Measurements from ENCODE around the gene INPP5A. TPM values are rescaled to one million over a fixed set of nuclear protein-coding genes. Genes with fewer than 3 reads are reported as not detected.

The INPP5A gene
- total and polyA plus RNA-seq, 2 of the 13 experiments (the other 11 are each of a cell fraction or from before 2014, with no cell fraction given), result 17.5 to 37.9 TPM

DNA sequence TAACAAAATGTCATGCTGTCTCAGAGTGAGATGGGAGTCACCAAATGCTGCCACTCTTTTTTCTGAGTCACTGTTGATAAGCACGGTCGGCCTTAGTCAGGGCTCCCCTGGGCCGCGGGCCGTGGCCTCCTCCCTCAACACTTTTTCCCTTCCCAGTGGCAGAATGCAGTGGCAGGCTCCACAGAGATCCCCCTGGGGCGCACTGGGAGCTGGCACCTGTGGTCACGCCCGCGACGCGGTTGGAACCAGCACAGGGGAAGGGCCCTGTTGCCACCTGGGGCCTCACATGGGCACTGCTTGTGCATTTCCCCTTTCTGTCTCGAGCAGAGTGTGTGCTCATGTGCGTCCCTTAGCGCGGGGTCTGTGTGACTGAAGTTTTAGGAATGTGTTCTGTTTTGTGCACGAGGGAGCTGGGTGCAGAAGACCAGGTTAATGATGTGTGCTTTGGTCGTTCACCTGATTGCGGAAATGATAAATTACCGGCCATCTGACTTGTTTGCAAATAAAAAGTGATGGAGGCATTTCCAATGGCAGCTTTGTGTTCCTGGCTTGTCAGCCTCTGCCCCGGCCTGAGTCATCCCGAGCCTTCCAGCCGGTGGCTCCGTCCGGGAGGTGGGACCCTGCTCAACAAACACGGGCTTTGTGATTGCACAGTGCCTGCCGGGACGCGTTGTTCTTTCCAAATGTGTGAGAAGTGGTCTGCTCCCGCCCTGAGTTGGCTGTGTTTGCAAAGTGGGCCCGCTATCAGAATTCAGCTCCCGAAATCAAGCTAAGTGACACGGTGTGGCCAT lies 147.7 kb downstream of the INPP5A start (continued):
- TF ChIP-seq ZBED4 (CRISPR knock-in tag; IDR thresholded peaks at IDR 0.05; ENCODE audit: borderline replicate concordance) (no peak; the same call in 1 of the 2 replicates), SKI (IDR thresholded peaks at IDR 0.05; ENCODE audit: partially characterized antibody) (no peak), RARG (CRISPR knock-in tag; IDR thresholded peaks at IDR 0.05; ENCODE audit: low read depth) (no peak), KLF9 (CRISPR knock-in tag; IDR thresholded peaks at IDR 0.05; ENCODE audit: low read depth) (no peak), RFX1 (IDR thresholded peaks at IDR 0.05) (no peak), HHEX (CRISPR knock-in tag; IDR thresholded peaks at IDR 0.05) (no peak), ZNF292 (CRISPR knock-in tag; IDR thresholded peaks at IDR 0.05; ENCODE audit: borderline replicate concordance, low read depth) (peak; percentile 61; the same call in 1 of the 2 replicates), TFE3 (CRISPR knock-in tag; IDR thresholded peaks at IDR 0.05) (peak; percentile 68; the same call in 1 of the 2 replicates), ZSCAN31 (CRISPR knock-in tag; IDR thresholded peaks at IDR 0.05; ENCODE audit: low read depth) (no peak), TOPORS (CRISPR knock-in tag; IDR thresholded peaks at IDR 0.05) (no peak), ZFP37 (CRISPR knock-in tag; IDR thresholded peaks at IDR 0.05; ENCODE audit: borderline replicate concordance) (0 out of 2 replicates have a peak, but pooled peaks have one; percentile 24), ZNF17 (CRISPR knock-in tag; IDR thresholded peaks at IDR 0.05) (no peak), NRL (CRISPR knock-in tag; IDR thresholded peaks at IDR 0.05; ENCODE audit: borderline replicate concordance) (no peak)
- TF ChIP-seq, protein P1, sequence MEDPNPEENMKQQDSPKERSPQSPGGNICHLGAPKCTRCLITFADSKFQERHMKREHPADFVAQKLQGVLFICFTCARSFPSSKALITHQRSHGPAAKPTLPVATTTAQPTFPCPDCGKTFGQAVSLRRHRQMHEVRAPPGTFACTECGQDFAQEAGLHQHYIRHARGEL (CRISPR knock-in tag; IDR thresholded peaks at IDR 0.05), result no peak
- TF ChIP-seq, protein P2, sequence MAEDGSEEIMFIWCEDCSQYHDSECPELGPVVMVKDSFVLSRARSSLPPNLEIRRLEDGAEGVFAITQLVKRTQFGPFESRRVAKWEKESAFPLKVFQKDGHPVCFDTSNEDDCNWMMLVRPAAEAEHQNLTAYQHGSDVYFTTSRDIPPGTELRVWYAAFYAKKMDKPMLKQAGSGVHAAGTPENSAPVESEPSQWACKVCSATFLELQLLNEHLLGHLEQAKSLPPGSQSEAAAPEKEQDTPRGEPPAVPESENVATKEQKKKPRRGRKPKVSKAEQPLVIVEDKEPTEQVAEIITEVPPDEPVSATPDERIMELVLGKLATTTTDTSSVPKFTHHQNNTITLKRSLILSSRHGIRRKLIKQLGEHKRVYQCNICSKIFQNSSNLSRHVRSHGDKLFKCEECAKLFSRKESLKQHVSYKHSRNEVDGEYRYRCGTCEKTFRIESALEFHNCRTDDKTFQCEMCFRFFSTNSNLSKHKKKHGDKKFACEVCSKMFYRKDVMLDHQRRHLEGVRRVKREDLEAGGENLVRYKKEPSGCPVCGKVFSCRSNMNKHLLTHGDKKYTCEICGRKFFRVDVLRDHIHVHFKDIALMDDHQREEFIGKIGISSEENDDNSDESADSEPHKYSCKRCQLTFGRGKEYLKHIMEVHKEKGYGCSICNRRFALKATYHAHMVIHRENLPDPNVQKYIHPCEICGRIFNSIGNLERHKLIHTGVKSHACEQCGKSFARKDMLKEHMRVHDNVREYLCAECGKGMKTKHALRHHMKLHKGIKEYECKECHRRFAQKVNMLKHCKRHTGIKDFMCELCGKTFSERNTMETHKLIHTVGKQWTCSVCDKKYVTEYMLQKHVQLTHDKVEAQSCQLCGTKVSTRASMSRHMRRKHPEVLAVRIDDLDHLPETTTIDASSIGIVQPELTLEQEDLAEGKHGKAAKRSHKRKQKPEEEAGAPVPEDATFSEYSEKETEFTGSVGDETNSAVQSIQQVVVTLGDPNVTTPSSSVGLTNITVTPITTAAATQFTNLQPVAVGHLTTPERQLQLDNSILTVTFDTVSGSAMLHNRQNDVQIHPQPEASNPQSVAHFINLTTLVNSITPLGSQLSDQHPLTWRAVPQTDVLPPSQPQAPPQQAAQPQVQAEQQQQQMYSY (CRISPR knock-in tag; IDR thresholded peaks at IDR 0.05), result no peak
- TF ChIP-seq, protein P3, sequence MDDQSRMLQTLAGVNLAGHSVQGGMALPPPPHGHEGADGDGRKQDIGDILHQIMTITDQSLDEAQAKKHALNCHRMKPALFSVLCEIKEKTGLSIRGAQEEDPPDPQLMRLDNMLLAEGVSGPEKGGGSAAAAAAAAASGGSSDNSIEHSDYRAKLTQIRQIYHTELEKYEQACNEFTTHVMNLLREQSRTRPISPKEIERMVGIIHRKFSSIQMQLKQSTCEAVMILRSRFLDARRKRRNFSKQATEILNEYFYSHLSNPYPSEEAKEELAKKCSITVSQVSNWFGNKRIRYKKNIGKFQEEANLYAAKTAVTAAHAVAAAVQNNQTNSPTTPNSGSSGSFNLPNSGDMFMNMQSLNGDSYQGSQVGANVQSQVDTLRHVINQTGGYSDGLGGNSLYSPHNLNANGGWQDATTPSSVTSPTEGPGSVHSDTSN (CRISPR knock-in tag; IDR thresholded peaks at IDR 0.05; ENCODE audit: borderline replicate concordance), result no peak
- TF ChIP-seq, protein P4, sequence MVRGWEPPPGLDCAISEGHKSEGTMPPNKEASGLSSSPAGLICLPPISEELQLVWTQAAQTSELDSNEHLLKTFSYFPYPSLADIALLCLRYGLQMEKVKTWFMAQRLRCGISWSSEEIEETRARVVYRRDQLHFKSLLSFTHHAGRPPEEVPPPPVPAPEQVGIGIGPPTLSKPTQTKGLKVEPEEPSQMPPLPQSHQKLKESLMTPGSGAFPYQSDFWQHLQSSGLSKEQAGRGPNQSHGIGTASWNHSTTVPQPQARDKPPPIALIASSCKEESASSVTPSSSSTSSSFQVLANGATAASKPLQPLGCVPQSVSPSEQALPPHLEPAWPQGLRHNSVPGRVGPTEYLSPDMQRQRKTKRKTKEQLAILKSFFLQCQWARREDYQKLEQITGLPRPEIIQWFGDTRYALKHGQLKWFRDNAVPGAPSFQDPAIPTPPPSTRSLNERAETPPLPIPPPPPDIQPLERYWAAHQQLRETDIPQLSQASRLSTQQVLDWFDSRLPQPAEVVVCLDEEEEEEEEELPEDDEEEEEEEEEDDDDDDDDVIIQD (CRISPR knock-in tag; IDR thresholded peaks at IDR 0.05; ENCODE audit: low read depth), result no peak

Data from HepG2 (cell line).